Nephron progenitor cell (in vitro differentiated cells): ENCODE data around the gene GHRH.

Source experiments
- DNase-seq: peaks from one replicate; pipeline ENCODE4 v3.0.0; 2021
- H3K27ac Mint-ChIP-seq: 2 replicates; pipeline ENCODE4 v1.8.0; 2021; ENCODE audit warnings: mild to moderate bottlenecking, moderate library complexity, mixed read lengths
- H3K27me3 Mint-ChIP-seq: 2 replicates; pipeline ENCODE4 v1.8.0; 2021; ENCODE audit warnings: mild to moderate bottlenecking, low read depth, mixed read lengths; ENCODE audit not compliant: poor library complexity
- H3K36me3 Mint-ChIP-seq: 2 replicates; pipeline ENCODE4 v1.8.0; 2021; ENCODE audit warnings: low read depth, mixed read lengths
- H3K4me1 Mint-ChIP-seq: 2 replicates; pipeline ENCODE4 v1.8.0; 2021; ENCODE audit warnings: mixed read lengths
- H3K4me3 Mint-ChIP-seq: 2 replicates; pipeline ENCODE4 v1.8.0; 2021; ENCODE audit warnings: mild to moderate bottlenecking, moderate library complexity, mixed read lengths
- H3K9me3 Mint-ChIP-seq: 2 replicates; pipeline ENCODE4 v1.8.0; 2021; ENCODE audit warnings: mild to moderate bottlenecking, moderate library complexity, mixed read lengths
- TF ChIP-seq, protein P1 (sequence below): fragments of 200-600 bp; sonication (generic); IDR thresholded peaks from 2 replicates; pipeline ENCODE4 v1.5.0; 2021; ENCODE audit warnings: antibody characterized with exemption

The GHRH gene

DNA sequence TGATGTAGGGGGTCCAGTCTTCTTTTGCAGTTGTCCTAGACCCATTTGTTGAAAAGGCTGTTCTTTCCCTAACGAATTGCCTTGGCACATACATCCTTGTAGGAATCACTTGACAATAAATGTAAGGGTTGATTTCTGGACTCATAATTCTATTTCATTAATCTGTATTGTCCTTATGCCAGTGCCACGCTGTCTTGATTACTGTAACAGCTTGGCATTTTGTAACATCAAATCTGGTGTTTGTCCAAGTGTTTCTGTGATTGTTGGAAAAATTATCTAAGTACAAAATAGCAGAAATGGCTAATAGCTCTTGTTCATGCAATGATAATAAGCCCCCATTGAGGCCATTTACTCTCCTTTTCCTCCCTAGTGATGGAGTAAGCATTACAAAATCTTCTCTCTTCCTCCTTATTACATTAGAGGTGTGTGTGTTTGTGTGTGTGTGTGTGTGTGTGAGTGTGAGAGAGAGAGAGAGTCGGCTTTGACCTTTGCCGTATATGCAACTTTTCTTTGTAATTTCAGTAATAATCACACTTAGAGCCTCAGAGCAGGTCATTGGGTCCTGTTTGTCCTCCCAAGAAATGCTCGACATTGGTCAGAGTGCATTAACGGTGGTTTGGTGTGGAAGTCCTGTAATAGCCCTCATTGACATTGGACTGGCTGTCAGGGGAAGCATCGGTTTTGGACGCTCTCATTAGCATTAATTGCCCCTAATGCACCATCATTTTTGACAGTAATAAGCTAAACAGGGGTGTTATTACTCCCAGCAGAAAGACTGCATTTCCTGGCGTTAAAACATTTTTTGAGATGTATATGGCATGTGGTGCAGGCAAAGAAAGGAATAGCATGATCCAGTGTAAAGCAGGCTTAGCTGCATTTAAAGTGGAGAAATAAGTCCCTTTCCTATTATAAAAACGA lies 41.6 kb downstream of the GHRH start:
- no peak overlapping the region for H3K4me3 Mint-ChIP-seq
- no peaks in the 10 kb centered on the region for H3K27me3 Mint-ChIP-seq
- H3K36me3 Mint-ChIP-seq: peaks cover 61% of the 10 kb centered on the region
- TF ChIP-seq, protein P1, sequence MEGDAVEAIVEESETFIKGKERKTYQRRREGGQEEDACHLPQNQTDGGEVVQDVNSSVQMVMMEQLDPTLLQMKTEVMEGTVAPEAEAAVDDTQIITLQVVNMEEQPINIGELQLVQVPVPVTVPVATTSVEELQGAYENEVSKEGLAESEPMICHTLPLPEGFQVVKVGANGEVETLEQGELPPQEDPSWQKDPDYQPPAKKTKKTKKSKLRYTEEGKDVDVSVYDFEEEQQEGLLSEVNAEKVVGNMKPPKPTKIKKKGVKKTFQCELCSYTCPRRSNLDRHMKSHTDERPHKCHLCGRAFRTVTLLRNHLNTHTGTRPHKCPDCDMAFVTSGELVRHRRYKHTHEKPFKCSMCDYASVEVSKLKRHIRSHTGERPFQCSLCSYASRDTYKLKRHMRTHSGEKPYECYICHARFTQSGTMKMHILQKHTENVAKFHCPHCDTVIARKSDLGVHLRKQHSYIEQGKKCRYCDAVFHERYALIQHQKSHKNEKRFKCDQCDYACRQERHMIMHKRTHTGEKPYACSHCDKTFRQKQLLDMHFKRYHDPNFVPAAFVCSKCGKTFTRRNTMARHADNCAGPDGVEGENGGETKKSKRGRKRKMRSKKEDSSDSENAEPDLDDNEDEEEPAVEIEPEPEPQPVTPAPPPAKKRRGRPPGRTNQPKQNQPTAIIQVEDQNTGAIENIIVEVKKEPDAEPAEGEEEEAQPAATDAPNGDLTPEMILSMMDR: no peak
- H3K9me3 Mint-ChIP-seq: no peaks in the 10 kb centered on the region
- H3K4me1 Mint-ChIP-seq: no peaks in the 10 kb centered on the region
- no peak for DNase-seq
- peak overlapping the region; percentile 1 for H3K27ac Mint-ChIP-seq

DNA sequence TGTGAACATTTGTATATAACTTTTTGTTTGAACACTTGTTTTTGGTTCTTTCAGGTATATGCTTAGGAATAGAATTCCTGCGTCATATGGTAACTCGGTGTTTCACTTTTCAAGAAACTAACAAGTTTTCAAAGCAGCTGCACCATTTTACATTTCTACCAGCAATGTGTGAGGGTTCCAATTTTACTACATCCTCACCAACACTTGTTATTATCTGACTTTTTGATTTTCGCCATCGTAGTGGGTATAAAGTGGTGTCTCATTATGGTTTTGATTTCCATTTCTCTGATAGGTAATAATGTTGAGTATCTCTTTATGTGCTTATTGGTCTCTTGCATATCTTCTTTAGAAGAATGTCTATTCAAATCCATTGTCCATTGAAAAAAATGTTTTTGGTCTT lies 42.6 kb downstream of the GHRH start:
- Mint-ChIP-seq H3K4me3 (no peak overlapping the region), H3K4me1 (no peaks in the 10 kb centered on the region), H3K9me3 (no peaks in the 10 kb centered on the region), H3K27ac (no peak overlapping the region), H3K36me3 (peaks cover 60% of the 10 kb centered on the region), H3K27me3 (no peaks in the 10 kb centered on the region)
- TF ChIP-seq, protein P1: no peak
- no peak for DNase-seq

DNA sequence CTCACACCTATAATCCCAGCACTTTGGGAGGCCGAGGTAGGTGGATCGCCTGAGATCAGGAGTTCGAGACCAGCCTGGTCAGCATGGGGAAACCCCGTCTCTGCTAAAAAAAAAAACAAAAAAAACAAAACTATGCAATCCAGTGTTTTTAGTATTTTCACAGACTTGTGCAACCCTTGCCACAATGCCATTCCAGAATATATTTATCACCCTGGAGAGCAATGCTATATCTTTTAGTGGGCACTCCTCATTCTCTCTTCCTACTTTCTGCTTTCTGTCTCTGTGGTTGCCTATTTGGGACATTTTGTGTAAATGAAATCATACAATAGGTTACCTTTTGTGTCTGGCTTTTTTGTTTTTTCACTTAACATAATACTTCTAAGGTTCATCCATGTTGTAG lies 43.2 kb downstream of the GHRH start:
- H3K9me3 Mint-ChIP-seq: no peaks in the 10 kb centered on the region
- no peak overlapping the region for H3K27ac Mint-ChIP-seq
- TF ChIP-seq, protein P1: no peak
- DNase-seq: no peak
- H3K4me3 Mint-ChIP-seq: no peak overlapping the region
- H3K27me3 Mint-ChIP-seq: no peaks in the 10 kb centered on the region
- peaks cover 60% of the 10 kb centered on the region for H3K36me3 Mint-ChIP-seq
- no peaks in the 10 kb centered on the region for H3K4me1 Mint-ChIP-seq

DNA sequence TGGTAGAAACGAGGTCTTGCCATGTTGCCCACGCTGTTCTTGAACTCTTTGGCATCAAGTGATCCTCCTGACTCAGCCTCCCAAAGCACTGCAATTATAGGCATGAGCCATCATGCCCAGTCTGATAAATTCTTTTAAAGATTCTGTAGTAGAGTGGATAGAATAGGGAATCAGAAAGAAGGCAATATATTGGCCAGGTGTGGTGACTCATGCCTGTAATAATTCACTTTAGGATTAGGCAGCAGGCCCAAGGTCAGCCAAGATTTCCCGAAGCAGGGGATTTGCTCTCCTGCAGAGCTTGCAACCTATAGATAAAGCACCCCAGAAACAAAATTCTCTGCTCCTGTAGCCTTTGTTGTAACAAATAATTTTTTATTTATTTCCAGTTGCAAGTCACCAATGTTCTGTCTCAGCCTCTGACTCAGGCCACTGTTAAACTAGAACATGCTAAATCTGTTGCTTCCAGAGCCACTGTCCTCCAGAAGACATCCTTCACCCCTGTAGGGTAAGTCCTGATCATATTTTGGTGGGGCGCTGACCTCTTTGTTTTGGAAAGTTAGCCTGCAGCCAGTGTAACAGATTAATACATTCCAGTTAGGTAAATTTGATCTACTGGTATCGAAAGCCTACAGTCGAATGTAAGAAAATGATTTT lies 51.8 kb downstream of the GHRH start:
- H3K4me3 Mint-ChIP-seq: no peak overlapping the region
- H3K27me3 Mint-ChIP-seq: no peaks in the 10 kb centered on the region
- no peaks in the 10 kb centered on the region for H3K4me1 Mint-ChIP-seq
- peaks cover 65% of the 10 kb centered on the region for H3K36me3 Mint-ChIP-seq
- H3K9me3 Mint-ChIP-seq: no peaks in the 10 kb centered on the region
- DNase-seq: no peak
- TF ChIP-seq, protein P1: no peak
- no peak overlapping the region for H3K27ac Mint-ChIP-seq

DNA sequence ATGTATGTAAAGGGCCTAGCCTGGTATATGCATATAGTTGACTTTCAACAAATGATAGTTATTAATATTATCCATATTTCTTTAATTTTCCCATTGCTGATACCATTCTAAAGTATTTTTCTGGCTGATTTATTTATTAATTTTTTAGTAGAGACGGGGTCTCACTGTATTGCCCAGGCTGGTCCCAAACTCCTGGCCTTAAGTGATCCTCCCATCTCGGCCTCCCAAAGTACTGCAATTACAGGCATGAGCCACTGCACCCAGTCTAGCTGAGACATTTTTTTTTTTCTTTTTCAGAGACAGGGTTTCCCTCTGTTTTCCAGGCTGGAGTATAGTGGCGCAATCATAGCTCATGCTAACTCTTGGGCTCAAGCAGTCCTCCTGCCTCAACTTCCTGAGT lies 52.4 kb downstream of the GHRH start:
- H3K9me3 Mint-ChIP-seq: no peaks in the 10 kb centered on the region
- H3K27ac Mint-ChIP-seq: no peak overlapping the region
- no peaks in the 10 kb centered on the region for H3K27me3 Mint-ChIP-seq
- no peak overlapping the region for H3K4me3 Mint-ChIP-seq
- TF ChIP-seq, protein P1: no peak
- H3K4me1 Mint-ChIP-seq: no peaks in the 10 kb centered on the region
- peaks cover 65% of the 10 kb centered on the region for H3K36me3 Mint-ChIP-seq
- no peak for DNase-seq
